H9 (cell line): ENCODE measurements around the gene PLEKHA1. TPM values are rescaled to one million over a fixed set of nuclear protein-coding genes. Genes with fewer than 3 reads are reported as not detected.

ENCODE experiments used
- DNase-seq: peaks from one replicate; pipeline ENCODE4 v3.0.0-alpha.2; 2017
- H2AFZ ChIP-seq: one replicate; pipeline ENCODE4 v1.6.1; 2013; ENCODE audit warnings: mild to moderate bottlenecking, low read length, control low read depth, moderate library complexity
- H2AK5ac ChIP-seq: 2 replicates; pipeline ENCODE4 v1.6.1; 2013; ENCODE audit warnings: low read length, control low read depth, mixed read lengths; ENCODE audit not compliant: insufficient read length
- H2BK120ac ChIP-seq: one replicate; pipeline ENCODE4 v1.6.1; 2013; ENCODE audit warnings: low read depth, mild to moderate bottlenecking, low read length, control low read depth, inconsistent platforms; ENCODE audit not compliant: poor library complexity, severe bottlenecking
- H2BK12ac ChIP-seq: 2 replicates; pipeline ENCODE4 v1.6.1; 2013; ENCODE audit warnings: low read length, control low read depth, mixed read lengths, low read depth; ENCODE audit not compliant: insufficient read length
- H2BK15ac ChIP-seq: 2 replicates; pipeline ENCODE4 v1.6.1; 2013; ENCODE audit warnings: low read depth, low read length, control low read depth
- H2BK20ac ChIP-seq: one replicate; pipeline ENCODE4 v1.6.1; 2013; ENCODE audit warnings: low read depth, mild to moderate bottlenecking, low read length, control low read depth, inconsistent platforms; ENCODE audit not compliant: poor library complexity, severe bottlenecking
- H2BK5ac ChIP-seq: 2 replicates; pipeline ENCODE4 v1.6.1; 2013; ENCODE audit warnings: low read length, control low read depth, mixed read lengths; ENCODE audit not compliant: insufficient read length
- H3K14ac ChIP-seq: 2 replicates; pipeline ENCODE4 v1.6.1; 2013; ENCODE audit warnings: low read length, control low read depth; ENCODE audit not compliant: insufficient read depth
- H3K18ac ChIP-seq: 2 replicates; pipeline ENCODE4 v1.6.1; 2013; ENCODE audit warnings: low read depth, mild to moderate bottlenecking, mixed read lengths, low read length, control low read depth; ENCODE audit not compliant: insufficient read length
- H3K23ac ChIP-seq: 2 replicates; pipeline ENCODE4 v1.6.1; 2013; ENCODE audit warnings: low read length, control low read depth, mixed read lengths, low read depth; ENCODE audit not compliant: insufficient read length
- H3K23me2 ChIP-seq: 2 replicates; pipeline ENCODE4 v1.6.1; 2013; ENCODE audit warnings: low read depth, mild to moderate bottlenecking, mixed read lengths, low read length, control low read depth; ENCODE audit not compliant: insufficient read length, poor library complexity, severe bottlenecking
- H3K27ac ChIP-seq: 2 replicates; pipeline ENCODE4 v1.5.1; 2013; ENCODE audit warnings: low read length, control low read depth, mixed read lengths, low read depth; ENCODE audit not compliant: insufficient read length
- H3K27me3 ChIP-seq: 2 replicates; pipeline ENCODE4 v1.6.1; 2013; ENCODE audit warnings: low read length, control low read depth, inconsistent platforms; ENCODE audit not compliant: insufficient read depth
- H3K4ac ChIP-seq: 2 replicates; pipeline ENCODE4 v1.6.1; 2013; ENCODE audit warnings: low read depth, mild to moderate bottlenecking, control low read depth, inconsistent platforms, low read length, moderate library complexity
- H3K4me1 ChIP-seq: 2 replicates; pipeline ENCODE4 v1.6.1; 2013; ENCODE audit warnings: low read length, control low read depth, inconsistent platforms; ENCODE audit not compliant: insufficient read depth
- H3K4me2 ChIP-seq: 2 replicates; pipeline ENCODE4 v1.6.1; 2013; ENCODE audit warnings: low read length, control low read depth, mixed read lengths; ENCODE audit not compliant: insufficient read length, insufficient read depth
- H3K56ac ChIP-seq: 2 replicates; pipeline ENCODE4 v1.6.1; 2013; ENCODE audit warnings: low read depth, mild to moderate bottlenecking, mixed read lengths, low read length, control low read depth; ENCODE audit not compliant: insufficient read length
- H3K79me1 ChIP-seq: 2 replicates; pipeline ENCODE4 v1.6.1; 2013; ENCODE audit warnings: low read depth, mild to moderate bottlenecking, moderate library complexity, low read length, control low read depth, inconsistent platforms; ENCODE audit not compliant: insufficient read depth, poor library complexity, severe bottlenecking
- H3K79me2 ChIP-seq: 2 replicates; pipeline ENCODE4 v1.6.1; 2013; ENCODE audit warnings: low read length, control low read depth, inconsistent platforms; ENCODE audit not compliant: insufficient read depth
- H3K9ac ChIP-seq: 2 replicates; pipeline ENCODE4 v1.6.1; 2013; ENCODE audit warnings: low read length, control low read depth, mixed read lengths; ENCODE audit not compliant: insufficient read length; ENCODE audit errors: extremely low read depth
- H3K9me3 ChIP-seq: one replicate; pipeline ENCODE4 v1.6.1; 2013; ENCODE audit warnings: low read depth, low read length, inconsistent platforms; ENCODE audit not compliant: control insufficient read depth
- H3T11ph ChIP-seq: one replicate; pipeline ENCODE4 v1.6.1; 2013; ENCODE audit warnings: mild to moderate bottlenecking, low read length, control low read depth, inconsistent platforms
- H4K20me1 ChIP-seq: one replicate; pipeline ENCODE4 v1.6.1; 2013; ENCODE audit not compliant: control insufficient read depth, insufficient read length, insufficient read depth
- H4K5ac ChIP-seq: 2 replicates; pipeline ENCODE4 v1.6.1; 2013; ENCODE audit warnings: low read depth, mild to moderate bottlenecking, mixed read lengths, low read length, control low read depth; ENCODE audit not compliant: insufficient read length
- H4K8ac ChIP-seq: replicated peaks from 2 replicates; pipeline ENCODE4 v1.6.1; 2013; ENCODE audit warnings: low read length, control low read depth, mixed read lengths, low read depth; ENCODE audit not compliant: insufficient read length
- H4K91ac ChIP-seq: 2 replicates; pipeline ENCODE4 v1.6.1; 2013; ENCODE audit warnings: low read depth, mild to moderate bottlenecking, moderate library complexity, mixed read lengths, low read length, control low read depth; ENCODE audit not compliant: insufficient read length
- H3K27ac Mint-ChIP-seq, 3 experiments: 2 replicates in 2 of 3; 3 replicates in 1 of 3; pipeline ENCODE4 v1.8.0; 2020 to 2021; ENCODE audit warnings: mixed read lengths in 3 of 3, mild to moderate bottlenecking in 1 of 3, moderate library complexity in 1 of 3
- H3K27me3 Mint-ChIP-seq: 2 replicates; pipeline ENCODE4 v1.8.0; 2021; ENCODE audit warnings: low read depth, mild to moderate bottlenecking, moderate library complexity, mixed read lengths
- H3K36me3 Mint-ChIP-seq, 3 experiments: 2 replicates in 2 of 3; 3 replicates in 1 of 3; pipeline ENCODE4 v1.8.0; 2020 to 2021; ENCODE audit warnings: low read depth in 3 of 3, mixed read lengths in 3 of 3; ENCODE audit not compliant: insufficient read depth in 1 of 3
- H3K4me1 Mint-ChIP-seq, 2 experiments: 2 replicates each; pipeline ENCODE4 v1.8.0; 2020; ENCODE audit warnings: mixed read lengths in 2 of 2
- H3K4me3 Mint-ChIP-seq, 2 experiments: 2 replicates in 1 of 2; 3 replicates in 1 of 2; pipeline ENCODE4 v1.8.0; 2020 to 2021; ENCODE audit warnings: mild to moderate bottlenecking in 2 of 2, mixed read lengths in 2 of 2, moderate library complexity in 1 of 2
- H3K9me3 Mint-ChIP-seq, 2 experiments: 2 replicates in 1 of 2; 3 replicates in 1 of 2; pipeline ENCODE4 v1.8.0; 2020; ENCODE audit warnings: mild to moderate bottlenecking in 2 of 2, mixed read lengths in 2 of 2, moderate library complexity in 1 of 2
- WGBS: extraction: QIAGEN DNeasy Blood & Tissue Kit; methylation state at CpG from one replicate; pipeline ENCODE4 v1.1.7; 2013; ENCODE audit warnings: missing lambda C conversion rate, low lambda C conversion rate, mixed read lengths; ENCODE audit not compliant: insufficient read length; ENCODE audit errors: extremely low coverage; 5-methylcytosine and 5-hydroxymethylcytosine counted together
- total RNA-seq: library from RNA; stranded (reverse); gene quantifications from 2 replicates; pipeline ENCODE4 v1.2.1, GENCODE V29; 2021
- TF ChIP-seq, protein P1 (sequence below): fragments of 200-600 bp; sonication (generic); conservative IDR thresholded peaks from 3 replicates; pipeline ENCODE4 v1.8.0; 2021; ENCODE audit warnings: antibody characterized with exemption, mild to moderate bottlenecking

PLEKHA1 gene
- total RNA-seq, 1 experiment from 2014 or later: 32.7 TPM

DNA sequence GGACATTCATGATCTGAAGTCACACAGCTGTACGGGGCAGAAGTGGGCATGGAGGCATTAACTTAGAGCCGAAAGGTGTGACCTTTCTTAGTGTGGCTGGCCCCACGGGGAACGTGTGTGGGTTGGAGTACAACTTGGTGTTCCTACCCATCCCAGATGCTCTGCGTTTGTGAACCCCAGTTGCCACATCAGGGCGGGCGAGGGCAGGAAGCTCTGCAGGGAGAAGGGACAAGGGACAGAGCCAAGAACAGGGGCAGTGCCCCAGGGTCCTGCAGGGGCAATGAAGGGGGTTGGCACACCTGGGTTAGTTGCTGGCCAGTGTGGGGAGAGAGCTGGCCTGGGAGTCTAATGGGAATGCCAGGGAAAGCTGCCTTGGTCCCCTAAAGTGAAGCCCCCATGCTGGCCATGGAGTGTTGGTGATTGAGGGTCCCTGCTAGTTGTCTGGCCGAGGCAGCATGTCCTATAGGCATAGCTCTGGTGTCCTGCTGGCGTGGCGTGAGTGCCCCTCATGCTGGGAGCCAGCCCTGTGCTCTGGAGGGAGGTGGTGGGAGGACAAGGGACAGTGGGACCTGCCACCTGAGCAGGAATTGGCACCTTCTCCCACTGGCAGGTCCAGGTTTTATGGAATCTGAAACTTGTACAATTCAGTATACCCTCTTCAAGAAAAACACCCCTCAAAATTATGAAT is 105.8 kb downstream of the PLEKHA1 start:
- Histone ChIP-seq H4K91ac (no peak overlapping the region), H3T11ph (no peak overlapping the region), H4K8ac (no peak overlapping the region), H2BK120ac (no peak overlapping the region), H2BK5ac (no peak overlapping the region), H4K5ac (no peak overlapping the region), H3K79me1 (no peaks in the 10 kb centered on the region), H3K27me3 (no peaks in the 10 kb centered on the region), H2BK12ac (no peak overlapping the region), H3K9me3 (peaks cover 8% of the 10 kb centered on the region), H2AK5ac (no peak overlapping the region), H3K14ac (no peak overlapping the region), H3K23ac (no peak overlapping the region), H3K23me2 (no peaks in the 10 kb centered on the region), H2AFZ (no peak overlapping the region), H2BK20ac (no peak overlapping the region), H2BK15ac (no peak overlapping the region), H3K4ac (no peak overlapping the region), H3K18ac (no peak overlapping the region), H3K9ac (no peak overlapping the region), H3K79me2 (no peaks in the 10 kb centered on the region), H3K4me2 (no peak overlapping the region), H4K20me1 (no peaks in the 10 kb centered on the region), H3K56ac (no peak overlapping the region), H3K27ac (no peak overlapping the region), H3K4me1 (peaks cover 8% of the 10 kb centered on the region)
- no peak for DNase-seq
- WGBS: no CpG with 5 or more reads among the region's 10 CpGs
- TF ChIP-seq, protein P1, sequence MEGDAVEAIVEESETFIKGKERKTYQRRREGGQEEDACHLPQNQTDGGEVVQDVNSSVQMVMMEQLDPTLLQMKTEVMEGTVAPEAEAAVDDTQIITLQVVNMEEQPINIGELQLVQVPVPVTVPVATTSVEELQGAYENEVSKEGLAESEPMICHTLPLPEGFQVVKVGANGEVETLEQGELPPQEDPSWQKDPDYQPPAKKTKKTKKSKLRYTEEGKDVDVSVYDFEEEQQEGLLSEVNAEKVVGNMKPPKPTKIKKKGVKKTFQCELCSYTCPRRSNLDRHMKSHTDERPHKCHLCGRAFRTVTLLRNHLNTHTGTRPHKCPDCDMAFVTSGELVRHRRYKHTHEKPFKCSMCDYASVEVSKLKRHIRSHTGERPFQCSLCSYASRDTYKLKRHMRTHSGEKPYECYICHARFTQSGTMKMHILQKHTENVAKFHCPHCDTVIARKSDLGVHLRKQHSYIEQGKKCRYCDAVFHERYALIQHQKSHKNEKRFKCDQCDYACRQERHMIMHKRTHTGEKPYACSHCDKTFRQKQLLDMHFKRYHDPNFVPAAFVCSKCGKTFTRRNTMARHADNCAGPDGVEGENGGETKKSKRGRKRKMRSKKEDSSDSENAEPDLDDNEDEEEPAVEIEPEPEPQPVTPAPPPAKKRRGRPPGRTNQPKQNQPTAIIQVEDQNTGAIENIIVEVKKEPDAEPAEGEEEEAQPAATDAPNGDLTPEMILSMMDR: no peak
- peaks cover 34 to 36% of the 10 kb centered on the region in 2 experiments for H3K4me1 Mint-ChIP-seq
- no peak overlapping the region for H3K27ac Mint-ChIP-seq
- H3K4me3 Mint-ChIP-seq: no peak overlapping the region
- peaks cover 6 to 12% (median 6%) of the 10 kb centered on the region in 3 experiments; a peak in 6 of 7 replicates for H3K36me3 Mint-ChIP-seq
- H3K27me3 Mint-ChIP-seq: peaks cover 3% of the 10 kb centered on the region
- H3K9me3 Mint-ChIP-seq: peaks cover 10 to 12% of the 10 kb centered on the region in 2 experiments
